Hematopoietic multipotent progenitor cell treated with erythropoietin and hydrocortisone succinate and interleukin-3 and kit ligand, for 8 days (in vitro differentiated cells): Measurements from ENCODE around the gene MTHFD2L.

Experiments
- DNase-seq: peaks from one replicate; pipeline ENCODE4 v3.0.0-alpha.2; 2015

MTHFD2L gene

DNA sequence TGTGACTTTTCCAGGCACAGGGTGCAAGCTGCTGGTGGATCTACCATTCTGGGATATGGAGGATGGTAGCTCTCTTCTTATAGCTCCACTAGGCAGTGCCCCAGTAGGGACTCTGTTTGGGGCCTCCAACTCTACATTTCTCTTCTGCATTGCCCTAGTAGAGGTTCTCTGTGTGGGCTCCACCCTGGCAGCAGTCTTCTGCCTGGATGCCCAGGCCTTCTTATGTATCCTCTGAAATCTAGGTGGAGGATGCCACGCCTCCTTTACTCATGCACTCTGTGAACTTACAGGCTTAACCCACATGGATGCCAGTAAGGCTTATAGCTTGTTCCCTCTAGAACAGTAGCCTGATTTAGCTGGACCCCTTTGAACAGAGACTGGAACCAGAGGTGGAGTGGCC lies 186.1 kb downstream of the MTHFD2L start:
- no peak for DNase-seq
